ENCODE data around the gene KCNMB2. TPM values are rescaled to one million over a fixed set of nuclear protein-coding genes. Genes with fewer than 3 reads are reported as not detected.

The KCNMB2 gene
- total RNA-seq, 2 donors from 2014 or later = not detected

- Histone ChIP-seq H3K27me3 (ENCODE audit: control insufficient read depth, insufficient read depth, low read length, poor library complexity, severe bottlenecking) (peaks cover 38% of the 10 kb centered on the region), H3K9me3 (ENCODE audit: control insufficient read depth, low read length) (no peaks in the 10 kb centered on the region), H3K9ac (ENCODE audit: extremely low read depth, low read length, poor library complexity, severe bottlenecking) (no peak overlapping the region), H3K4me3 (ENCODE audit: low read length) (no peak overlapping the region), H3K27ac (ENCODE audit: low read depth, low read length) (no peak overlapping the region), H3K4me1 (ENCODE audit: control insufficient read depth, insufficient read depth, low read length) (no peaks in the 10 kb centered on the region), H3K36me3 (ENCODE audit: control insufficient read depth, insufficient read depth, low read length) (no peaks in the 10 kb centered on the region)
- DNase-seq = no peak
- TF ChIP-seq CTCF (conservative IDR thresholded peaks at IDR 0.05) = no peak
- peaks cover 12% of the 10 kb centered on the region for H3K4me1 Mint-ChIP-seq
- no peak overlapping the region for H3K27ac Mint-ChIP-seq
- no peaks in the 10 kb centered on the region for H3K36me3 Mint-ChIP-seq (ENCODE audit: low read depth)
- H3K4me3 Mint-ChIP-seq = no peak overlapping the region
- 50 to 64% methylated on average over 2 to 4 of the region's 4 CpGs for WGBS, 2 experiments (ENCODE audit: insufficient coverage in 1 of 2, insufficient read length in 1 of 2)
- H3K27me3 Mint-ChIP-seq (ENCODE audit: insufficient read depth) = peaks cover 8% of the 10 kb centered on the region
- no peaks in the 10 kb centered on the region for H3K9me3 Mint-ChIP-seq
Measured at GRCh38 chr3:178826435-178827123, 290.3 kb downstream of the KCNMB2 start.

GRCh38 chr3:178827285-178827856, 291.1 kb downstream of the KCNMB2 start:
- Histone ChIP-seq H3K27me3 (ENCODE audit: control insufficient read depth, insufficient read depth, low read length, poor library complexity, severe bottlenecking) (peaks cover 30% of the 10 kb centered on the region), H3K36me3 (ENCODE audit: control insufficient read depth, insufficient read depth, low read length) (no peaks in the 10 kb centered on the region), H3K4me1 (ENCODE audit: control insufficient read depth, insufficient read depth, low read length) (no peaks in the 10 kb centered on the region), H3K27ac (ENCODE audit: low read depth, low read length) (no peak overlapping the region), H3K4me3 (ENCODE audit: low read length) (no peak overlapping the region), H3K9ac (ENCODE audit: extremely low read depth, low read length, poor library complexity, severe bottlenecking) (no peak overlapping the region), H3K9me3 (ENCODE audit: control insufficient read depth, low read length) (no peaks in the 10 kb centered on the region)
- Mint-ChIP-seq H3K4me3 (no peak overlapping the region), H3K9me3 (no peaks in the 10 kb centered on the region), H3K36me3 (ENCODE audit: low read depth) (no peaks in the 10 kb centered on the region), H3K27ac (no peak overlapping the region), H3K4me1 (peaks cover 12% of the 10 kb centered on the region), H3K27me3 (ENCODE audit: insufficient read depth) (no peaks in the 10 kb centered on the region)
- no peak for TF ChIP-seq CTCF (conservative IDR thresholded peaks at IDR 0.05)
- no peak for DNase-seq

- no peaks in the 10 kb centered on the region for H3K9me3 Mint-ChIP-seq
- TF ChIP-seq CTCF (conservative IDR thresholded peaks at IDR 0.05) = no peak
- Histone ChIP-seq H3K9me3 (ENCODE audit: control insufficient read depth, low read length) (no peaks in the 10 kb centered on the region), H3K27ac (ENCODE audit: low read depth, low read length) (no peak overlapping the region), H3K36me3 (ENCODE audit: control insufficient read depth, insufficient read depth, low read length) (no peaks in the 10 kb centered on the region), H3K4me3 (ENCODE audit: low read length) (no peak overlapping the region), H3K9ac (ENCODE audit: extremely low read depth, low read length, poor library complexity, severe bottlenecking) (no peak overlapping the region), H3K27me3 (ENCODE audit: control insufficient read depth, insufficient read depth, low read length, poor library complexity, severe bottlenecking) (peaks cover 5% of the 10 kb centered on the region), H3K4me1 (ENCODE audit: control insufficient read depth, insufficient read depth, low read length) (no peaks in the 10 kb centered on the region)
- no peak for DNase-seq
- 88 to 100% methylated on average over 1 of the region's 1 CpG for WGBS, 2 experiments (ENCODE audit: insufficient coverage in 1 of 2, insufficient read length in 1 of 2)
- no peaks in the 10 kb centered on the region for H3K27me3 Mint-ChIP-seq (ENCODE audit: insufficient read depth)
- no peak overlapping the region for H3K27ac Mint-ChIP-seq
- H3K4me1 Mint-ChIP-seq = peaks cover 6% of the 10 kb centered on the region
- H3K36me3 Mint-ChIP-seq (ENCODE audit: low read depth) = no peaks in the 10 kb centered on the region
- no peak overlapping the region for H3K4me3 Mint-ChIP-seq
Measured at GRCh38 chr3:178833695-178834094, 297.5 kb downstream of the KCNMB2 start.
